Thyroid gland (tissue), 4 donors: ENCODE results near the gene UBL3.

Experiments used
- CTCF ChIP-seq, 6 experiments: fragments of 200-600 bp in 3 of 6; fragments of 450-650 bp in 3 of 6; sonication (generic) in 3 of 6; IDR thresholded peaks; one replicate each; pipeline ENCODE4 v1.5.1; 2016 to 2019; ENCODE audit warnings: antibody characterized with exemption in 6 of 6, mild to moderate bottlenecking in 2 of 6, inconsistent platforms in 1 of 6, moderate library complexity in 1 of 6
- POLR2A ChIP-seq, 2 donors: fragments of 450-650 bp; IDR thresholded peaks; one replicate each; pipeline ENCODE4 v1.6.1; 2017; ENCODE audit warnings: antibody characterized with exemption in 2 of 2, mild to moderate bottlenecking in 2 of 2, moderate library complexity in 1 of 2

GRCh38 chr13:29861694-29862110, 11.3 kb upstream of the UBL3 start:
- TF ChIP-seq CTCF (IDR thresholded peaks at IDR 0.05) (no peak), POLR2A (IDR thresholded peaks at IDR 0.05) (no peak)
